ENCODE measurements around the gene TRPV2. TPM values are rescaled to one million over a fixed set of nuclear protein-coding genes. Genes with fewer than 3 reads are reported as not detected.

Gene TRPV2
- total RNA-seq, 1 experiment from 2014 or later: 1.0 TPM

DNA sequence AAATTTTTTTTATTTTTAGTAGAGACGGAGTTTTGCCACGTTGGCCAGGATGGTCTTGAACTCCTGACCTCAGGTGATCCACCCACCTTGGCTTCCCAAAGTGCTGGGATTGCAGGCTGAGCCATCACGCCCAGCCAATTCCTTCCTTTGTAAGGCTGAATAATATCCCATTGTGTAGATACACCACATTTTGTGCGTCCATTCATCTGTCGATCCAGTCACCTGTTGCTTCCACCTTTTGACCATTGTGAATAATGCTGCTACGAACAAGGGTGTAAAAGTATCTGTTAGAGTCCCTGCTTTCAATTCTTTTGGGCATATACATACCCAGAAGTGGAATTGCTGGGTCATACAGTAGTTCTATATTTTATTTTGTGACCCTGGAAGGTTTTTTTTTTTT lies 15.3 kb downstream of the TRPV2 start:
- H3K23ac ChIP-seq (ENCODE audit: insufficient read length, low read depth, low read length): no peak overlapping the region
- H2BK5ac ChIP-seq (ENCODE audit: insufficient read length, low read length): no peak overlapping the region
- Mint-ChIP-seq H3K27me3 (ENCODE audit: low read depth) (peaks cover 2% of the 10 kb centered on the region), H3K4me1 (peaks cover 5 to 16% of the 10 kb centered on the region in 2 experiments), H3K36me3 (ENCODE audit: insufficient read depth in 1 of 3, low read depth in 3 of 3) (no peaks in the 10 kb centered on the region; a peak in 1 of 7 replicates), H3K27ac (no peak overlapping the region), H3K4me3 (no peak overlapping the region), H3K9me3 (no peaks in the 10 kb centered on the region; a peak in 1 of 5 replicates)
- no peak overlapping the region for H3K9ac ChIP-seq (ENCODE audit: extremely low read depth, insufficient read length, low read length)
- H3K9me3 ChIP-seq (ENCODE audit: control insufficient read depth, low read depth, low read length): no peaks in the 10 kb centered on the region
- H3K23me2 ChIP-seq (ENCODE audit: insufficient read length, low read depth, low read length, poor library complexity, severe bottlenecking): no peaks in the 10 kb centered on the region
- H4K5ac ChIP-seq (ENCODE audit: insufficient read length, low read depth, low read length): no peak overlapping the region
- no peak for DNase-seq
- no peak overlapping the region for H3K27ac ChIP-seq (ENCODE audit: insufficient read length, low read depth, low read length)
- H3K27me3 ChIP-seq (ENCODE audit: insufficient read depth, low read length): no peaks in the 10 kb centered on the region
- no peak overlapping the region for H2AFZ ChIP-seq (ENCODE audit: low read length)
- H3K79me1 ChIP-seq (ENCODE audit: insufficient read depth, low read depth, low read length, poor library complexity, severe bottlenecking): no peaks in the 10 kb centered on the region
- no peak overlapping the region for H2BK20ac ChIP-seq (ENCODE audit: low read depth, low read length, poor library complexity, severe bottlenecking)
- TF ChIP-seq, protein P1, sequence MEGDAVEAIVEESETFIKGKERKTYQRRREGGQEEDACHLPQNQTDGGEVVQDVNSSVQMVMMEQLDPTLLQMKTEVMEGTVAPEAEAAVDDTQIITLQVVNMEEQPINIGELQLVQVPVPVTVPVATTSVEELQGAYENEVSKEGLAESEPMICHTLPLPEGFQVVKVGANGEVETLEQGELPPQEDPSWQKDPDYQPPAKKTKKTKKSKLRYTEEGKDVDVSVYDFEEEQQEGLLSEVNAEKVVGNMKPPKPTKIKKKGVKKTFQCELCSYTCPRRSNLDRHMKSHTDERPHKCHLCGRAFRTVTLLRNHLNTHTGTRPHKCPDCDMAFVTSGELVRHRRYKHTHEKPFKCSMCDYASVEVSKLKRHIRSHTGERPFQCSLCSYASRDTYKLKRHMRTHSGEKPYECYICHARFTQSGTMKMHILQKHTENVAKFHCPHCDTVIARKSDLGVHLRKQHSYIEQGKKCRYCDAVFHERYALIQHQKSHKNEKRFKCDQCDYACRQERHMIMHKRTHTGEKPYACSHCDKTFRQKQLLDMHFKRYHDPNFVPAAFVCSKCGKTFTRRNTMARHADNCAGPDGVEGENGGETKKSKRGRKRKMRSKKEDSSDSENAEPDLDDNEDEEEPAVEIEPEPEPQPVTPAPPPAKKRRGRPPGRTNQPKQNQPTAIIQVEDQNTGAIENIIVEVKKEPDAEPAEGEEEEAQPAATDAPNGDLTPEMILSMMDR (conservative IDR thresholded peaks at IDR 0.05): no peak
- no peaks in the 10 kb centered on the region for H3K79me2 ChIP-seq (ENCODE audit: insufficient read depth, low read length)
- no peak overlapping the region for H2BK12ac ChIP-seq (ENCODE audit: insufficient read length, low read depth, low read length)
- no peak overlapping the region for H3T11ph ChIP-seq (ENCODE audit: low read length)
- no peak overlapping the region for H3K18ac ChIP-seq (ENCODE audit: insufficient read length, low read depth, low read length)
- H4K20me1 ChIP-seq (ENCODE audit: control insufficient read depth, insufficient read depth, insufficient read length): no peaks in the 10 kb centered on the region
- H3K4me2 ChIP-seq (ENCODE audit: insufficient read depth, insufficient read length, low read length): no peak overlapping the region
- no peak overlapping the region for H2BK15ac ChIP-seq (ENCODE audit: low read depth, low read length)
- H2AK5ac ChIP-seq (ENCODE audit: insufficient read length, low read length): no peak overlapping the region
- no peak overlapping the region for H4K8ac ChIP-seq (replicated peaks; ENCODE audit: insufficient read length, low read depth, low read length)
- H3K4me1 ChIP-seq (ENCODE audit: insufficient read depth, low read length): no peaks in the 10 kb centered on the region; the same call in 1 of the 2 replicates
- H3K14ac ChIP-seq (ENCODE audit: insufficient read depth, low read length): no peak overlapping the region
- H4K91ac ChIP-seq (ENCODE audit: insufficient read length, low read depth, low read length): no peak overlapping the region
- no peak overlapping the region for H3K4ac ChIP-seq (ENCODE audit: low read depth, low read length)
- H3K56ac ChIP-seq (ENCODE audit: insufficient read length, low read depth, low read length): no peak overlapping the region
- no CpG with 5 or more reads among the region's 6 CpGs for WGBS (ENCODE audit: extremely low coverage, insufficient read length, low lambda C conversion rate)
- H2BK120ac ChIP-seq (ENCODE audit: low read depth, low read length, poor library complexity, severe bottlenecking): no peak overlapping the region
